Measurements from ENCODE around the gene LSR.
"Not testable (repeated sequence)": the region's sequence is repeated elsewhere in the genome, so short reads cannot be mapped to it uniquely, and the experiment has no call there.

LSR gene

GRCh38 chr19:35220315-35220921 is 28.4 kb upstream of the LSR start:
- no peak for DNase-seq

- DNase-seq = not testable (repeated sequence)
Observed at GRCh38 chr19:35220973-35221590, 27.7 kb upstream of the LSR start.

DNA sequence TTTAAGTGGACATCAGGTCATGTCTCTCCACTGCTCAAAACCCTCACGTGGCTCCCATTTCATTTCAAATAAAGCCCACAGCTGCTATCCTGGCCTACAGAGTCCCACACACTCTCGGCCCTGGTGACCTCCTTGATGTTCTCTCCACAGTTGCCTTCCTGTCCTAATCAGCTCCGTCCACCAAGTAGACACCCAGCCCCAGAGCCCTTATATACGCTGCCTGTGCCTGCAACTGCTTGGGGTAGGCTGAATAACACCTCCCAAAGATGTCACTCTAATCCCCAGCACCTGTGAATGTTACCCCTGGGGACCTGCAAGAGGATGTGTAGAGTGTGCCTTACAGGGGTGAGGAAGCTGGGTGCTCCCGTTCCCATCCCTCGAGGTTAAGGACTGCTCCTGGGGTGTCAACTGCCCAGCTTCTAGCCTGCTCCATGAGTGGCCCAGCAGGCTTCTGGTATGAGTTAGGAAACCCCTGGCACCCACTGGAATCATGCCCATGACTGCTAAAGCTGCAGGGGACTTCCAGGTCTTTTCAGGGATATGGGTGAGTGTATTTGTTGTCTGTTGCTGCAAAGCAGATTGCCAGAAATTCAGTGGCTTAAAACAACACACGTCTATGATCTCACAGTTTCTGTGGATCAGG is 26.3 kb upstream of the LSR start:
- DNase-seq = no peak

DNA sequence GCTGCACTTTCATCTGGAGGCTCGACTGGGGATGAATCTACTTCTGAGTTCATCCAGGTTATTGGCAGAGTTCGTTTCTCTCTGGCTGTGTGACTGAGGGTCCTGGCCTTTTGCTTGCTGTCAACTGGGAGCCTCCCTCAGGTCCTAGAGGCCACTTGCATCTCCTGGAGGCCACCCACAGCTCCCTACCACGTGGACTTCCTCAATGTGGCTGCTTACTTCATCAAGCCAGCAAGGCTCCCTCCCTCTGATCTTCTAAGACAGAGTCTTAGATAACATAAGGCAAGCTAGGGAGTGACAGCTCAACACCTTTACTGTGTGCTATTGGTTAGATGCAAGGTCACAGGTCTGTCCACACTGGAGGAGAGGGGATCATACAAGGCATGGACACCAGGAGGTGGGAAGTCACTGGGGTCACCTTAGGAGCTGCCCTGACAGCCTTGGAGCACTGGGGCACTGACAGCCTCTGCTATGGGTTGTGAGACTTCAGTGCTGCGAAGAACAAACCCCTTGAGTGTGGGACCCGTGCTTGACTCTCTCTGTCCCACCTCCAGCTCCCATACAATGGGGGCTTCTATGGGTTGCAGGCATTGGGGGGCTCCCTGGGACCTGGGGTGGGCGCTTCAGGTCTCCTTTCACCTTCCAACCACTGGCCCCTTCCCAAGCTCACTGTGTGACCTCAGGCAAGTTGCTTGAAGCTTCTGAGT is 25.6 kb upstream of the LSR start:
- DNase-seq = no peak

- DNase-seq = no peak
Observed at GRCh38 chr19:35223862-35224505, 24.8 kb upstream of the LSR start.

DNA sequence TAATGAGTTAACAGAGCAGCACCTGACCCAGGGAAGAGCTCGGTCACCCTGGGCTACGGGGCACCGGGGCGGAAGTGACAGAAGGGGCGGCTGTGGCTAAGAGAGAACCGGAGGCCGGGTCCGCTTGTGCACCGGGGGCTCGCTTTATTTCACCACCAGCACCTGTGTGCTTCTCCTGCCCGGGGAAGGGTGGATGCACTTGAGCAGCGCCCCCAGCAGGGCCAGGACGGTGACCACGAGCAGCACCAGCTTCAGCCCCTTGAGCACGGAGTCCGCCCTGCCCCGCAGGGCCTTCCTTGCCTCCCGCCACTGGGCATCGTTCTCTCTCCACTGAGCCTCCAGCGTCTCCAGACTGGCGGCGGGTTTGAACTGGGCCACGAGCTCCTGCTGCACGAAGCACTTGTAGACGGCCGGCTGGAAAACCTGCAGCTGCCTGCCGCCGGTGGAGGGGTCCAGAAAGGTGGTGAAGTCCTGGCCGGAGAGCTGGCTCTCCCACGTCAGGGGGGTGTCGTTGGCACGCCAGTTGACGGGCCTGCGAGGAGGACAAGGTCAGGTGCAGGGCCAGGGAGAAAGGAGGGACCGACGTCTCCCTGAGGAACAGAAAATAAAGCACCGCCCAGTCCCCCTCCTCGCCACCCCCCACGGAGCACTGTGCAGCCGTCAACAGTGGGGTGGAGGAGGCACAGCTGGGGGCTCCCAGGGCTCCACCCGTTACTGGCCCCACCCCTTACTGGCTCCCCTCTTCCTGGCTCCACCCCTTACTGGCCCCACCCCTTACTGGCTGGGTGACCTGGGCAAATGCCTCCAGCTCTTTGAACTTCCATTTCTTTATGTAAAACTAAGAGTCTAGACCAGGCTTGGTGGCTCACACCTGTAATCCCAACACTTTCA is 23.9 kb upstream of the LSR start:
- DNase-seq = no peak

DNA sequence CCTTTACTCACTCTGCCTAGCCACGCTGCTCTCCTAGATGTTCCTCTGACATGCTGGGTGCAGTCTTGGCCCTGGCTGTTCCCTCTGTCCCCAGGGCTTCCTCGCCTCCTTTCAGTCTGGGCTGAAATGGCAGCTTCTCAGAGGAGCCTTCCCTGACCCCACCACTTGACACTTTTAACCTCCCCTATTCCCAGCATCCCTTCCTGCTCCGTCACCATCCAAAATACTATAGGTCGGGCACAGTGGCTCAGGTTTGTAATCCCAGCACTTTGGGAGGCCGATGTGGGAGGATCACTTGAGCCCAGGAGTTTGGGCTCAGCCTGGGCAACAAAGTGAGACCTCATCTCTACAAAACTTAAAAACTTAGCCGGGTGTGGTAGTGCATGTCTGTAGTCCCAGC is 22.9 kb upstream of the LSR start:
- no peak for DNase-seq

GRCh38 chr19:35226748-35227147 is 22.1 kb upstream of the LSR start:
- DNase-seq = no peak

- DNase-seq = no peak
Observed at GRCh38 chr19:35228177-35228930, 20.4 kb upstream of the LSR start, which contains the start of gene FAM187B. TSS of gene FAM187B (minus strand) at chr19:35228739. CDS start at chr19:35228680, 59 bp downstream.

DNA sequence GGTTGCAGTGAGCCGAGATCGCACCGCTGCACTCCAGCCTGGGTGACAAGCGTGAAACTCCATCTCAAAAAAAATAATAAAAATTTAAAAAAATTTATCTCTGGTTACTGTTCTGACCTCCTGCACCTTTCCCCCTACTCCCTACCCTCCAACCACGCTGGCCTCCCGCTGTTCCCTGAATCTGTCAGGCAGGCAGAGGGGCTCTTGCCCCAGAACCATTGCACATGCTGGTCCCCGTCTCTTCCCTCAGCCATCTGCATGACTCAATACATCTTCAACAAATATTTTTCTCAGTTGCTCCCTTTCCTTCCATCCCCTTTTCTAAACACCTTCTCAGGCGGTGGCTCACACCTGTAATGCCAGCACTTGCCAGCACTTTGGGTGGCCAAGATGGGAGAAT is 19.2 kb upstream of the LSR start:
- DNase-seq = no peak

DNA sequence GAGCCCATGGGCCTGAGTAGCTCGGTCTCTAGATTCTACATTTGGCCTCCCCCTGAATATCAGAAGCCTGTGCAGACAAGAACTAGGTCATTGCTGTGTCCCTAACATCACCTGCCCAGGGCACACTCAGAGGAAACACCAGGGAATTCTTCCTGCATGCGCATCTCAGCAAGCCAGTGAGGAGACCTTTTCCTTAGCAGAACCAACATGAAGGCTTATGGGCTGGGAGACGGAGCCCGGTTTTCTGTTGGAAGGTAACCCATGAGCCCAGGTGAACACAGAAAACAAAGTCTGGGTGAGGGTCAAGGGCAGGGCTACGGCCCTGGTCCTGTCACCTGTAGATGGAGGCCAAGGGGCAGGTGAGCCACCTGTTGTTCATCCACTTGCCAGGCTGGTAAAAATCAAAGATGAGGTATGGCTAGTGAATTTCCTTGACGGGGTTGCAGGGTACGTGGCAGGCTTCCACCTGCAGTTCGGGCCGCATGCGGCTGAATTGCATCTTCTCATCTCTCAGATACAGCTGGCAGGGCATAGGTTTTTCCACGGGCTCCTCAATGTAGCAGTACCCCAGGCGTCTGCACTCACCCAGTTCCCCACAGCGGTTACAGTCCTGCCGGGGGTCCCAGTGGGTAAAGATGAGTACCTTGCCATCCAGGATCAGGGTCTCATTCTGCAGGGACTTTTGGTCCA is 16.7 kb upstream of the LSR start:
- DNase-seq = no peak

GRCh38 chr19:35232912-35233311 is 15.9 kb upstream of the LSR start:
- DNase-seq = no peak

DNA sequence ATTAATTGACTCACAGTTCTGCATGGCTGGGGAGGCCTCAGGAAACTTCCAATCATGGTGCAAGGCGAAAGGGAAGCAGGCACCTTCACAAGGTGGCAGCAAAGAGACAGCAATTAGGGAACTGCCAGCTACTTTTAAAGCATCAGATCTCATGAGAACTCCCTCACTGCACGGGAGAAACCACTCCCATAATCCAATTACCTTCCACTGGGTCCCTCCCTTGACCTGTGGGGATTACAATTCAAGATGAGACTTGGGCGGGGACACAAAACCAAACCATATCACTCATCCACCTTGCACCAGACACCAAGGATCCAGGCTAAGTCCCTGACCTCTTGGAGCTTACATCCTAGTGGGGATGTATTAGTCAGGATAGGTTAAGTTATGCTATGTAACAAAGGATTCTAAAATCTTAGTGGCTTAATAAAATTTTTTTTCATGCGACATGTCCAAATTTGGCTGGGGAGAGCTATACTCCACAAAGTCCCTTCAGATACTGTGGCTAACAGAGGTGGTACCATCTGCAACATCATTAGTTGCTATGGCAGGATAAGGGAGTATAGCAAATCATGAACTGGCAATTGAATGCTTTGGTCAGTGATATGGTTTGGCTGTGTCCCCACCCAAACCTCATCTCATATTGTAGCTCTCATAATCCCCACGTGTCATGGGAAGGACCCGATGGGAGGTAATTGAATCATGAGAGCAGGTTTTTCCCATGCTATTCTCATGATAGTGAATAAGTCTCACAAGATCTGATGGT is 12.0 kb upstream of the LSR start:
- DNase-seq = peak in 1 of 2 experiments; percentile 2

GRCh38 chr19:35239597-35239996 is 9.2 kb upstream of the LSR start:
- DNase-seq = not testable (repeated sequence)

GRCh38 chr19:35240327-35240726 is 8.5 kb upstream of the LSR start:
- DNase-seq = no peak

DNA sequence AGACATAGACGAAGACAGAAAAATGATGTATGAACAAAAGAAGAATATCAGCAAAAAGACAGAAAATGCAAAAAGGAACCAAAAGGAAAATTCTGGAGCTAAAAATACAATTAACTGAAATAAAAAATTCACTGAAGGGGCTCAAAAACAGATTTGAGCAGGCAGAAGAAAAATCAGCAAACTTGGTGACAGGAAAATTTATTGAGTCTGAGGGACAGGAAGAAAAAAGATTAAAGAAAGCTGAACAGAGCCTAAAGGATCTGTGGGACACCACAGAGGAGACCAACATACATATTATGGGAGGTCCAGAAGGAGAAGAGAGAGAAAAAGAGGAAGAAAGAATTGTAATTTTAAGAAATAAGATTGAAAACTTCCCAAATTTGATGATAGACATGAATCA is 7.4 kb upstream of the LSR start:
- DNase-seq = no peak

GRCh38 chr19:35246466-35247092 is 2.2 kb upstream of the LSR start:
- DNase-seq = no peak

DNA sequence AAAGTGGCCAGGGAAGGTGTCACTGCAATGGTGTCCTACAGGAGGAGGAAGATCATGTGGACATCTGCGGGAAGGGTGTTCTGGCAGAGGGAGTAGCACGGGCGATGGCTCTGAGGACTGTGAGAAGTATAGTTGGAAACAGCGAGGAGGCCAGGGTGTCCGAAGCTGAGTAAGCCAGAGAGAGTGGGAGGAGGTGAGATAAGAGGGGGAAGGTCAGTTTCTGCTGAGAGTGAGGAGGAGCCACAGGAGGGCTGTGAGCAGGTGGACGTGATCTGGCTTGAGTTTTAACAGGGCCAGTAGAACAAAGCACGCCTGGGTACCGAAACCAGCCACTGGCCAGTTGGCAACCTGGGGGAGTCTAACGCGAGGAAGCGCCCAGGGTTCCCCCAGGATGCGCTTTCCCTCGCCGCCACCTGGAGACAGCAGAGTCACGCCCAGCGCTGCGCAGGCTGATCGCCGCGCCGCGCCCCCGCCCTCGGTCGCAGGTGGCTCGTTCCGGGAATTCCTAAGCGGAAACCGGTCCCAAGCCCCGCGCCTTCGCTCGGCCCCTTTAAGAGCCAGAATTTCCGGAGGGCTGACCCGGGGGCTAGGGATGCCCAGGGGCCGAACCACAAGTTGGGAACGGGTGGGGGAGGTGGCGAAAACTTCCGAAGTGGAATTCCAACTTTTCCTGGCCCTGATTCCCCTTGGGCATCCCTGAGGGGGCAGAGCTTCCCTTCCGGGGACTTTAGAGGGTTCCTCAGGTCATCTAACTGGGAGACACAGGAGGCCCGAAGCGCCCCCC is 1.1 kb upstream of the LSR start:
- peak in 1 of 2 experiments; percentile 9 for DNase-seq
